ENCODE measurements around the gene RAD51B. TPM values are rescaled to one million over a fixed set of nuclear protein-coding genes. Genes with fewer than 3 reads are reported as not detected.

The RAD51B gene
- total RNA-seq, 1 experiment from 2014 or later = 10.8 TPM

- Histone ChIP-seq H2AFZ (ENCODE audit: low read length) (no peak overlapping the region), H3K27me3 (ENCODE audit: low read length) (no peaks in the 10 kb centered on the region), H3K9me2 (replicated peaks; ENCODE audit: low read length) (no peaks in the 10 kb centered on the region), H3K27ac (ENCODE audit: low read length) (no peak overlapping the region), H3K4me3 (ENCODE audit: low read length) (no peak overlapping the region), H3K4me1 (ENCODE audit: insufficient read depth, low read length) (no peaks in the 10 kb centered on the region), H3K9me3 (ENCODE audit: low read length) (no peaks in the 10 kb centered on the region), H3K4me2 (ENCODE audit: low read length) (no peak overlapping the region), H3K79me2 (ENCODE audit: low read length) (no peaks in the 10 kb centered on the region), H3F3A (ENCODE audit: low read length, unreplicated experiment) (no peaks in the 10 kb centered on the region), H3K9ac (ENCODE audit: low read length) (no peak overlapping the region), H4K20me1 (ENCODE audit: low read length) (no peaks in the 10 kb centered on the region), H3K36me3 (ENCODE audit: low read depth, low read length) (no peaks in the 10 kb centered on the region)
- DNase-seq (no peak), ATAC-seq (no peak)
- ChIA-PET CTCF (no interaction called here), POLR2A (ENCODE audit: unreplicated experiment) (no interaction called here)
- intact Hi-C loops (cut with micrococcal nuclease) = no loop called here
- no TSS peak for BruUV-seq (replicated peaks)
- TF ChIP-seq EZH2phosphoT487 (IDR thresholded peaks at IDR 0.05; ENCODE audit: borderline replicate concordance, low read length) (no peak), EZH2 (IDR thresholded peaks at IDR 0.05; ENCODE audit: low read length, unreplicated experiment) (no peak), CTCF (conservative IDR thresholded peaks at IDR 0.05; ENCODE audit: low read depth, low read length) (no peak)
These were observed 402.6 kb downstream of the RAD51B start for GRCh38 chr14:68222154-68222553.

GRCh38 chr14:68222726-68223125 is 403.1 kb downstream of the RAD51B start:
- H4K20me1 ChIP-seq (ENCODE audit: low read length) = no peaks in the 10 kb centered on the region
- no peak for ATAC-seq
- ChIA-PET CTCF (no interaction called here), POLR2A (ENCODE audit: unreplicated experiment) (interaction anchor here (0.6 kb wide), 1 partner anchor 12 kb away, joined by 3 read pairs; no protein-coding TSS in a partner anchor)
- H3K27ac ChIP-seq (ENCODE audit: low read length) = no peak overlapping the region
- no peak overlapping the region for H3K9ac ChIP-seq (ENCODE audit: low read length)
- H2AFZ ChIP-seq (ENCODE audit: low read length) = no peak overlapping the region
- BruUV-seq (replicated peaks) = no TSS peak
- H3K9me3 ChIP-seq (ENCODE audit: low read length) = no peaks in the 10 kb centered on the region
- TF ChIP-seq CTCF (conservative IDR thresholded peaks at IDR 0.05; ENCODE audit: low read depth, low read length) (no peak), EZH2phosphoT487 (IDR thresholded peaks at IDR 0.05; ENCODE audit: borderline replicate concordance, low read length) (no peak), EZH2 (IDR thresholded peaks at IDR 0.05; ENCODE audit: low read length, unreplicated experiment) (no peak)
- H3K36me3 ChIP-seq (ENCODE audit: low read depth, low read length) = no peaks in the 10 kb centered on the region
- H3F3A ChIP-seq (ENCODE audit: low read length, unreplicated experiment) = no peaks in the 10 kb centered on the region
- H3K4me2 ChIP-seq (ENCODE audit: low read length) = no peak overlapping the region
- intact Hi-C loops (cut with micrococcal nuclease) = no loop called here
- H3K4me1 ChIP-seq (ENCODE audit: insufficient read depth, low read length) = no peaks in the 10 kb centered on the region
- no peak for DNase-seq
- no peaks in the 10 kb centered on the region for H3K9me2 ChIP-seq (replicated peaks; ENCODE audit: low read length)
- no peaks in the 10 kb centered on the region for H3K27me3 ChIP-seq (ENCODE audit: low read length)
- no peak overlapping the region for H3K4me3 ChIP-seq (ENCODE audit: low read length)
- no peaks in the 10 kb centered on the region for H3K79me2 ChIP-seq (ENCODE audit: low read length)

- POLR2A ChIA-PET (ENCODE audit: unreplicated experiment) = no interaction called here
- BruUV-seq (replicated peaks) = no TSS peak
These were observed 404.1 kb downstream of the RAD51B start for GRCh38 chr14:68223631-68224030.

More at GRCh38 chr14:68223631-68224030, 404.1 kb downstream of the RAD51B start:
- intact Hi-C loops (cut with micrococcal nuclease) = no loop called here
- no peaks in the 10 kb centered on the region for H3K79me2 ChIP-seq (ENCODE audit: low read length)
- no peaks in the 10 kb centered on the region for H3K36me3 ChIP-seq (ENCODE audit: low read depth, low read length)
- no peaks in the 10 kb centered on the region for H3K9me3 ChIP-seq (ENCODE audit: low read length)
- H3F3A ChIP-seq (ENCODE audit: low read length, unreplicated experiment) = no peaks in the 10 kb centered on the region
- TF ChIP-seq CTCF (conservative IDR thresholded peaks at IDR 0.05; ENCODE audit: low read depth, low read length) (no peak), EZH2phosphoT487 (IDR thresholded peaks at IDR 0.05; ENCODE audit: borderline replicate concordance, low read length) (no peak), EZH2 (IDR thresholded peaks at IDR 0.05; ENCODE audit: low read length, unreplicated experiment) (no peak)
- no peak overlapping the region for H2AFZ ChIP-seq (ENCODE audit: low read length)
- CTCF ChIA-PET = no interaction called here
- no peak overlapping the region for H3K4me2 ChIP-seq (ENCODE audit: low read length)
- DNase-seq = no peak
- no peaks in the 10 kb centered on the region for H3K4me1 ChIP-seq (ENCODE audit: insufficient read depth, low read length)
- no peak for ATAC-seq
- H3K27me3 ChIP-seq (ENCODE audit: low read length) = no peaks in the 10 kb centered on the region
- H3K4me3 ChIP-seq (ENCODE audit: low read length) = no peak overlapping the region
- no peak overlapping the region for H3K9ac ChIP-seq (ENCODE audit: low read length)
- H4K20me1 ChIP-seq (ENCODE audit: low read length) = no peaks in the 10 kb centered on the region
- H3K9me2 ChIP-seq (replicated peaks; ENCODE audit: low read length) = no peaks in the 10 kb centered on the region
- H3K27ac ChIP-seq (ENCODE audit: low read length) = no peak overlapping the region

All from PC-3 (cell line).